COLO668 (cell line): ENCODE measurements around the gene L3MBTL4.

Source experiments
- DNase-seq: peaks from one replicate; lab custom pipeline; 2025; ENCODE audit not compliant: unreplicated experiment; lab: John Stamatoyannopoulos, UW

The L3MBTL4 gene

GRCh38 chr18:5998166-5998881 is 416.4 kb downstream of the L3MBTL4 start:
- DNase-seq = no peak

- DNase-seq = no peak
Measured at GRCh38 chr18:5997361-5997760, 417.4 kb downstream of the L3MBTL4 start.

DNA sequence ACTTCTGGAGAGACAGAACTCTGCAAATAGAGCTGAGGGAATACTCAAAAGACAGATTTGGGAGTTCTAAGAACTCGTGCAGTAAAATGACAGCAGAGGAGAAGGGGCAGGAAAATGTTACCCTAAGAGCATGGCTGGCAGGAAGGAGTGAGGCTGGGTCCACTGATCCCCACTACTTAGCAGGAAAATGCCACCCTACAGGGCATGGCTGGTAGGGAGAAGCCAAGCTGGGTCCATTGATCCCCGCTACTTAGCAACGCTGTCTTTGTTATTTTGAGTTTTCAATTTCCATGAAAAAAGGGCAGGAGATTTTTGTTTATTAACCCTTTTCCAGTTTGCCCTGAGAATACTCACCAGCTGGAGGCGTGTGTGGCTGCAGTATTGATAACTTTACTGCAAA is 419.1 kb downstream of the L3MBTL4 start:
- DNase-seq = no peak

- DNase-seq = no peak
Measured at GRCh38 chr18:5993938-5994337, 420.8 kb downstream of the L3MBTL4 start.

GRCh38 chr18:5992381-5992780 is 422.3 kb downstream of the L3MBTL4 start:
- DNase-seq = no peak

DNA sequence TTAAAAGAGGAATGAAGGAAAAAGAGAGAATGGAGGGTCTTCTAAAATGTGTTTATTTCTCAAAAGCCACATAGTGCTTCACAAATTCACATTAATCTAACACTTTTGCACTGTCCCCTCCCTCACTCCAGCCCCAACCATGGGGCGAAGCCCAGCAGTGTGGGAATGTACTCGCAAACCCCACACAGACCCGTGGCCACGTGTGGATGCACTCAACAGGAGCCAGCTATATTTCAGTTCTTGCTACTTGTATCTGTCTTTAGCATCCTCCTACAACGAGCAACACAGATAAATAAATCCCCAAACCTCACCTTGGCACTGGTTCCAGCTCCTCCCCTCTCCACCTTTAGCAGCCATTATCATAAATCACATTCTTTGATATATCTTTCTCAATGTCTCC is 427.5 kb downstream of the L3MBTL4 start:
- DNase-seq = no peak

DNA sequence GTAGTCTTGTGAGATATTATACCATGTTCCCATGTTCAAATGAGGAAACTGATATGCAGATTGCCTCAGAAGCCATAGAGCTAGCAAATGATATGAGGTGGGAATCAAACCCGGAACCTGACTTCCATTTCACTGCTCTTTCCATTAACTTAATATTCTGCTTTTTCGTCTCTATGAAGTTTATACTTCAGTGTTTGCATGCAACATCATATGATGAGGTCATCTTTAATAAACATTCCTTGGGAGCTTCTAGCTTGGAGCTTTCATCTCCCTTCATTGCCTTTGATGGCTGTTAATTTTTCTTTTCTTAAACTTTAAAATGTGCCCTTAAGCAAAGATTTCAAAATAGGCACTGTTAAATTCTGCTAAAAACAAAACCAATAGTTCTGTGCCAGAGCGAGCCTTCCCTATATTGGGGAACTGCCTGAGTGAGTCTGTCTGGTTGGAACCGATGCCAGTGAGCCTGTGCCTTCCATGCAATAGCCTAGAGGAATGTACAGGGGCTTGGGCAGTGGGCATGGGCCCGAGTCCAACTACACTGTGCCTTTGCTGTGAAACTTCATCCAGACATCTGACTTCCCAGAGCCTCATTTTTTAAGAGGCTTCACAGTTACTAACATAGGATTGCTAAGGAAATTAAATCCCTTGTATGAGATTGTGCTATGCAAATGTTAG is 428.3 kb downstream of the L3MBTL4 start:
- DNase-seq = no peak

- no peak for DNase-seq
Measured at GRCh38 chr18:5984245-5984644, 430.5 kb downstream of the L3MBTL4 start.

DNA sequence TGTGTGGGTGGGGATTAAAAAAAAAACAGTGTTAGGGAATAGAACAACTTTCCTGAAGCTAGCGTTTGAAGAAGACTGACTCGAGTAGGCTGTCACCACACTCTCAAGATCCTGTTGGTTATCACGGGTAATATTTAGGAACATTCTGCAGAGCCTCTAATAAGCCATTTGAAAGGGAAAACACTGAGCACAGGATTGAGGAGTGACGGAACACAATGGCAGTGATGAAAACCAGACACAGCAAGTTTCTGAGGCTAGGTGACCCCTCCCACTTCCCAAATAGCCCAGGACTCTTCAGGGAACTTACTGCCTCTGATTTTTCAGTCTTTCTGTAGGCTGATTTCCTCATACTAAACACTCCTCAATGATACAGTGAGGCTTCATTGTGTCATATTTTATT is 431.2 kb downstream of the L3MBTL4 start:
- DNase-seq = no peak

DNA sequence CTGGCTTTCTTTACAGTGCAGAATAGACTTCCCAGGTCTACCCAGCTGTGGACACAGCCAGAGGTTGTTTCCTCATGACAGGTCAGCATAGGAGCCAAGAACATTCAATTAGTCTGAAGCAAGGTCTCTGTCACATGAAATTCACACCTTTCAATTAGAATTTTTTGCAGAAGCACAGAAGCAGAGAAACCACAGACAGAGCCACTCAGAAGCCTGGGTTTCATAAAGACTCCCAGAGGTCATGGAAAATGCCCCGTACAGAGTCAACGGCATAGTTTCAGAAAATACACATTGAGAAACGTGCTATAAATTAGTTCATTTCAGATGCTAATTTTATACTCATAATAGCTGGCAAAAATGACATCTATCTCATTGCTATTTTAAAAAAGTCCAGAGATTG is 432.4 kb downstream of the L3MBTL4 start:
- no peak for DNase-seq

- DNase-seq = no peak
Measured at GRCh38 chr18:5980721-5981120, 434.0 kb downstream of the L3MBTL4 start.

DNA sequence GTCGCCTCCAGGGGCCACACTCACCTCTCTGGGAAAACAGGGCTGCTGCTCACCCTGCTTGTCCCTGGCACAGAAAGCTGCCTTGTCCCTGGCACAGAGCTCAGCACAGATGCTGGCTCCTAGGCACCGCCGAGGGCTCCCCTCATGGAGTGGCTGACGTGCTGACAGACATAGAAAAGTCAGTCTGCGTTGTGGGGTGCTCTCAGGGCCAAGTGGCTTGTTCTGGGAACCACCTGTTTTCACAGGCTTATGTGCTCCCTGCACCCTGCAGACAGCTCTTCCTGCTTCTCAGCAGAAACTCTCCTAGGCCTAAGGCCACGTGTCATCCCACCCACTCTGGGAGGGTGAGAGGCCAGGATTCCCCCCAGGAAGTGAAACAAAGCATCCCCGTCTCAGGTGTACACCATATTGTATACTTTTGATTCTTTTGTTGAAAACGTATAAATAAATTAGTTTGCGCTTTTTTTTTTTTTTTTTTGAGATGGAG is 434.7 kb downstream of the L3MBTL4 start:
- DNase-seq = no peak

- DNase-seq = no peak
Measured at GRCh38 chr18:5979176-5979888, 435.4 kb downstream of the L3MBTL4 start.

DNA sequence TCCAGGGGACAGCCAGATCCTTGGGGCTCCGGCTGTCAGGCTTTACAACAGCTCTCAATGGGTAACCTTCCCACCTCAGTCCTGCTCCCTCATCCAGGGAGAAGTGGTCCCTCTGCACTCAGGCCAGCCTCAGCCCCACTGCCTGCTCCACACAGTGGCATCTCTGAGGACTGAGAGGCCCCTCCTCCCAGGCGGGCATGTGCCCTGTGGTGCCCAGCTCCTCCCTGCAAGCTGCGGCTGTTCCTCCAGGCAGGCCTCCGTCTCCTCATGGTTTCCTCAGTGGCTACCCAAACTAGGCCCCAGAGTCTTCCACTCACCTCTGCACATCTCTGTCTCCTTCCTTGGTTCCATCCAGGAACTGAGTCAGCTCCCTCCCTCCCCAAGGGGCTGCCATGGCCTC is 437.7 kb downstream of the L3MBTL4 start:
- DNase-seq = no peak

GRCh38 chr18:5975111-5976002 is 439.4 kb downstream of the L3MBTL4 start:
- DNase-seq = no peak

DNA sequence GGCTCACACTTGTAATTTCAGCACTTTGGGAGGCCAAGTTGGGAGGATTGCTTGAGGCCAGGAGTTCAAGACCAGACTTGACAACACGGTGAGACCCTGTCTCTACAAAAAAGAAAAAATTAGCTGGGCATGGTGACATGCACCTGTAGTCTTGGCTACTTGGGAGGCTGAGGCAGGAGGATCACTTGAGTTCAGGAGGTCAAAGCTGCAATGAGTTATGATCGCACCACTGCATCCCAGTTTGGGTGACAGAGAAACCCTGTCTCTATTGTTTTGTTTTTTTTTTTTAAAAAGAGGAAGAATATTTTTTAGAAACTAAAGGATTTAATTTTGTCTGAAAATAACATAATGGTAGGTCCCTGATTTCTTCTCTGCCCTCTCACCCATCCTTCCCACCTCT is 440.0 kb downstream of the L3MBTL4 start:
- no peak for DNase-seq

GRCh38 chr18:5973099-5973498 is 441.6 kb downstream of the L3MBTL4 start:
- DNase-seq = no peak

GRCh38 chr18:5972298-5972697 is 442.4 kb downstream of the L3MBTL4 start:
- no peak for DNase-seq

DNA sequence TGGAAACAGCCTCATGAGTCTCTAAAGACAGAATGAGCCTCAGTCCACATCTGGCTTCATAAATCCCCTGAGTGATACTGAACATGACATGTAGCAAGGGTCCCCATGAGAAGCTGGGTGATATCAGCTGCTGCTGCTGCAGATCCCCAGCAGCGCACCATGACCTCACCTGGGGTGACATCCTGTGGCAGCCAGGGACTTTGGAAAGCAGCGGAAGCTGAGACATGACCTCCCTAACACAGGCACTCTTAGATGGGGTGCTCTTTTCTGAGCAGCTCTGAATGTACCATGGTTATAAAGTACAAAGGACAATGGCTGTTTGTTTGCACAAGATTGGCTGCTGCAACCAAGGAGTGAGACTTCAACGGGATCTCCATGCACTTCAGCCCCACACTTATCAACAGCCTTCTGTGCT is 444.7 kb downstream of the L3MBTL4 start:
- no peak for DNase-seq

- DNase-seq = no peak
Measured at GRCh38 chr18:5969355-5969988, 445.2 kb downstream of the L3MBTL4 start.

- DNase-seq = no peak
Measured at GRCh38 chr18:5967666-5968065, 447.0 kb downstream of the L3MBTL4 start.
